ENCODE results near the gene TFE3.
"Not testable (repeated sequence)": the region's sequence is repeated elsewhere in the genome, so short reads cannot be mapped to it uniquely, and the experiment has no call there.

TFE3 gene

DNA sequence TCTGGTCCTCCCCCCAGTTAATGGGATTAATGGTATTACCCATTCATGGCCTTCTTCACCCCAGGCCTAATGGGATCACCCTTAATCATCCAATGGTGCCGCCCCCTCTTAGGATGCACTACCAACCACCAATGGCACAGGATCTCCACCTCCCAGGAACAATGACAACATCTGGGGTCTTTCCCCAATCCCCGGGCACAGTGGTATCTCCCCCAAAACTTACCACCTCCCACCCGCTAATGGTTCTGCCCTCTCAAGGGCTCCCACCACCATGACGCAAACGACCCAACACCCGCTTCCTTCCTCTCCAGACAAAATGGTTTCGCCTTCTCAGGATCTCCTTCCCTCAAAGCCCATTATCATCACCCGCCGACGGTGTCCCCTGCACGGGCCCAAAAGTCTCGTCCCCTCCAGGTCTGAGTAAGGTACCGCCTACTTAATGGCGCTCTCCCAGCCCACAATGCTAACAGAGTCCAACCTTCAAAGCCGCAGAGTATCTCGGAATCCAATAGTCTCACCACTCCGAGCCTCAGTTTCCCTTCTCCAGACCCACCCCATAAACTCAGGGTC lies 41.6 kb downstream of the TFE3 start:
- DNase-seq (ENCODE audit: low spot score): peak; percentile 19

DNA sequence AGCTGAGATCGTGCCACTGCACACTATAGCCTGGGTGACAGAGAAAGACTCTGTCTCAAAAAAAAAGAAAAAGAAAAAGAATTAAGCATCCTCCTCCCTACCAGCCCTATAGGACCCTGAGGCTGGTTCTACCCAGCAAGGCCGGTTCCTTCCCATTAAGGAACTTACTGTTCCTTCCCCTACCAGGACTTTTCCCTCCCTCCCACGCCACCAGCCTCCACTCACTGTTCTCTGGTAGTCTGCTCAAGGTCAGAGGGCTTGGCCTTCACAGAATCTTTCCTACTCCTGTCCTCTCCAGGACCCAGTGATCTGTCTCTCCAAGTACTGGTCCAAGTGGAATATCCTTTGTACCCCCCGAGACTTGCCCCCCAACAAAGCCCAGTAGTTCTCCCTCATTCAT lies 42.5 kb downstream of the TFE3 start:
- no peak for DNase-seq (ENCODE audit: low spot score)

DNA sequence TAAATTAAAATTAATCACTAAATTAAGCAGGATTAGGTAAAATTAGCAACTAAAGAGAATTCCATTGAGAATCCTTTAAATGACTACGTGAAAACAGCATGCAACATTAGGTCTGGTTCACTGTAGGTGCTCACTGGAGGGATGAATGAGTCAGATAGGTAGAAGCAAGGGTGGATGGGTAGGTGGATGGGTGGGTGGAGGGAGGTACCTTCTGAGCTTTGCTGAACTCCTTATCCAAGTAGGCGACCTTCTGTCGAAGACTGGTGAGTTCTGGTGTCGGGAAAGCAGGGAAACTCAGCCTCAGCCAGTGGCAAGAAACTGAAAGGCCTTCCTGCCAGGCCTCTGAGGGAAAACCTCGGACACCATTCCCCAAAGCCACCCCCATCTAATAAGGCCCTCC lies 44.1 kb downstream of the TFE3 start:
- DNase-seq (ENCODE audit: low spot score): no peak

DNA sequence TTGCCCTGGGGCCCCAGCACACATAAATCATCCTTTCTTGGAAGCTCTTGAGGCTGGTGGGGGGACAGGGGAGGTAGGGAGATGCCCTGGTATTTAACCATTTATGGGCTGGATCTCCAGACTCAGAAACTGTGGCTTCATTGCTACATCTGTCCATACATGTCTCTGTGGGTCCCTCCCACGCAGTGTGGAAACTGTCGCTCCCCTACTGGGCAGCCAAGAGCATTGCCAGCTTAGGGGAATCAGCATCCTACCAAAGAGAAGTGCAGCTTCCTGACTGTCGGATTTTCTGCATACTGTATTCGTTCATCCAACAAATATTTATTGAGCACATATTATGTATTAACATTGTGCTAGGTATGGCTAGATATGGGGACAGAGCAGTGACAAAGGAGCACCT lies 44.8 kb downstream of the TFE3 start:
- no peak for DNase-seq (ENCODE audit: low spot score)

DNA sequence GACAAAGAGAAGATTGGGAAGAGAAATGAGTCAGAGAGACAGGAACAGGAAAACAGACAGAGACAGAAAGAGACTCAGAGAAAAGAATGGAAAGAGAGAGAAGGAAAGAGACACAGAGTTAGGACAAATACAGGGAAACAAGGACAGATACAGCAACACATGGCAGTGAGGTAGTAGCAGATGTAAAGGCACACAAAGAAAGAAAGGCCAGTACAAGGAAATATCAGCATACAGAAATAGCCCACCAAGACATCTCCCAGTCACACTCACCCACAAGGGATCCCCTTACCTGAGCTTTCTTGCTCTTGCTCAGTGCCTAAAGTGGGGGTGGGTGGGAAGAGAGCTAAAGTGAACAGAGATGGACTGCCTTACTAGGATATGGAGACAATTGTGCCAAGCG lies 45.3 kb downstream of the TFE3 start:
- DNase-seq (ENCODE audit: low spot score): no peak

DNA sequence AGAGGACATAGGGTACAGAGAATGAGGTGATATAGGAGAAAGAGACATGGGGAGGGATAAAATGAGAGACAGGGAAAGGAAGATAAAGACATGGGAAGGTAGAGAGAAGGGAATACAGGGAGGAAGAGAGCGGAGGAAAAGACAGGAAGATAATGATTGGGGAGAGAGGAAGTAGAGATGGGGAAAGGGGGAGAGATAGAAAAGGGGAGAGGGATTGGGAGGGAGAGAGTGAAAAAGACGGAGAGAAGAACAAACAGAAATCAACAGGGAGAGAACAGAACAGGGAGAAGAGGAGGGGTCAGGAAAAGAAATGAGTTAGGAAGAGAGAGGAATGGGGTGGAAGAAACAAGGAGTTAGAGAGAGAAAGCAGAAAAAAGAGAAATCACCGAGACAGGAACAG lies 45.7 kb downstream of the TFE3 start:
- DNase-seq (ENCODE audit: low spot score): no peak

DNA sequence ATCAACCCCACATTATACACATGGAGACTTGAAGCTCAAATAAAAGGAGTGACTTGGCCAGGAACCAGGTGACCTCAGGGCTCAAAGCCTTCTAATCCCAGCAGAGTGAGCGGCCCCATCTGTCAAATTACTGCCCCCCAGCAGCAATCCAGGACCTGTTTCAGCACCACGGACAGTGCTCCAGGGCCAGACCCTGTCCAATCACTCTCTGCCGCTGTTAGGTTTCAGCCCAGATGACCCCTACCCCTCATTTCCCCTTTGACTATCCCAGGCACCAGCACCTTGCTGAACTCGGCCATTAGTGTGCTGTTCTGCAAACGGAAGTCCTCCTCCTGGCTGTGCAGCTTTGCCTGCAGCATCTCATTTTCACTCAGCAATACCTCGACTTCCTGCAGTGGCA lies 46.2 kb downstream of the TFE3 start:
- DNase-seq (ENCODE audit: low spot score): no peak

DNA sequence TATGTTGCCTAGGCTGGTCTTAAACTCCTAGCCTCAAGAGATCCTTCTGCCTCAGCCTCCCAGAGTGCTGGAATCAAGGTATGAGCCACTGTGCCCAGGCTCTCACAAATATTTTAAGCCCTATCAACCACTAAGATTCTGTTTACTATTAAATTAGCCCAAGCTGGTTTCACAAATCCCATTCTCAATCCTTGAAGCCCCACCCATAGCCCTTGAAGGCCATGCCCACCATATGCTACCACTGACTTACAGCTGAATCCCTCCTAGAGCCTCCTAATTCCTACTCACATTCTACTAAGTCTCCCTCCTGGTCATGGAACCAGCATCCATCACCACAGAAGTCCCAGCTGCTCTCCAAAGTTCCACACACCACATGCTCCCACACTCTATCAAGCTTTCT lies 50.8 kb downstream of the TFE3 start:
- no peak for DNase-seq (ENCODE audit: low spot score)

DNA sequence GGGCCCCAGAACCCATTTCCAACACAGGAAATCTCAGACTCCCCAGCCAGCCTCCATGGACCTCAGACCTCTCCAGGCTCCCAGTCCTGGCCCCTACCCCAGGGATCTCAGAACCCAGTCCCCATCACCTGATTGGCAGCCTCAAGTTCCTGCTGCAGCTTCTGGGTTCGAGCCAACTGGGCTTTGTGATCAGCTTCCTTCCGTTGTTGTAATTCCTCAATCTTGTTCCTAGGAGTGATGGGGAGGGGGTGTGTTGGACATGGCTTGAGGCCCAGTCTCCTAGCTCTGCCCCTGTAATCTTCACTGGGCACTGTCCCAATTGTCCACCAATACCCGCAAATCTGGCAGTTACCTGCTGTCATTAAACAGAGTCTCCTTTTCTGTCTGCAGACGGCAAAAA lies 53.7 kb downstream of the TFE3 start:
- DNase-seq (ENCODE audit: low spot score): no peak

DNA sequence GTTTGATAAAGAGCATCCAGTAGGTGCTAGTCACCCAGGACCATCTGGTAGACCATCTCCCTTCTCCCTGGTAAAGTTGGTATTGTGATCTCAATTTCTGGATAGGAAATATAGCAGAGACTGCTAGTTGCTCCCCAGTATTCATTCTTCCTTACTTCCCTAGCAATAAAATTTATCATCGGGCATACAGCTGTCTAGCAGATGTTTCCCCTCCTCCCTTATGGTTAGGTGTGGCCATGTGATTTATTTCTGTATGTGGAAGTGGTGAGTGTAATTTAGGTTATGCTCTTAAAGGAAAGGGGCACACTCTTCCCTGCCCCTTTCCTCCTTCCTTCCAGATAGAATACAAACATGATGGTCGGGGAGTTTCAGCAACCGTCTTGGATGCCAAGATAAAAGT lies 59.3 kb downstream of the TFE3 start:
- DNase-seq (ENCODE audit: low spot score): no peak

DNA sequence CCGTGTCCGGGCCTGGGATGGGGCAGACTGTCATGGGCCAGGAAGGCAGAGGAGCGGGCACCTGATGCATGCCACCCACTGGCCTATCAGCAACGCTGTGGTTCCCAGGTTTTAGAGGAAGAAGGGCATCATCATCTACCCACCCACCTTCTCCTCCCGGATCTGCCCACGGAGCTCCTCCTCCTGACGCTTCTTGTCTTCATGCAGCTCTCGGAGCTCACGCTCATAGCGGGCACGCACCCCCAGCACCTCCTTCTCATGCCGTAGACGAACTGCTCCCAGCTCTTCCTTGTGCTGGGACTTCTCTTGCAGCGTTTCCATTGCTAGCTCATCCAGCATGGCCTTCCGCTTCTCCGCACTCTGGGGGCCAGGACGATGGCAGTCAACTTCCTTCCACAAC lies 60.1 kb downstream of the TFE3 start:
- no peak for DNase-seq (ENCODE audit: low spot score)

DNA sequence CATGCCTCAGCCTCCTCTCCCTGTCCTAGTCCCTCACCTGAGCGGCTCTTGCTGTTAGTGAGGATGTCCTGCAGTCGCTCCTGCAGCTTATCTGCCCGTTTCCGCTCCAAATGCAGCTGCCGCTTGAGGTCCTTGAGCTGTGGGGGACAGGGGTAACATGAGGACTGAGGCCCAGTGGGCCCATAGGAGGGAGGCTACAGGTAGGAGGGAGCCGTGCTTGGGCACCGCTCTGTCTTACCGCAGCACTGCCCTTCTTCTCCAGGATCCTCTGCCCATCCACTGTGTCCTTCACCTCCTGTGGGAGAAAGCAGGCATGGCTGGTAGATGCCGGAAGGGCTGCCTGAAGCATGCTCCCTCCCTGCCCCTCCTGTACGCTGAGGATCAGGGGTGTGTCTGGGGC lies 62.0 kb downstream of the TFE3 start:
- DNase-seq (ENCODE audit: low spot score): no peak

DNA sequence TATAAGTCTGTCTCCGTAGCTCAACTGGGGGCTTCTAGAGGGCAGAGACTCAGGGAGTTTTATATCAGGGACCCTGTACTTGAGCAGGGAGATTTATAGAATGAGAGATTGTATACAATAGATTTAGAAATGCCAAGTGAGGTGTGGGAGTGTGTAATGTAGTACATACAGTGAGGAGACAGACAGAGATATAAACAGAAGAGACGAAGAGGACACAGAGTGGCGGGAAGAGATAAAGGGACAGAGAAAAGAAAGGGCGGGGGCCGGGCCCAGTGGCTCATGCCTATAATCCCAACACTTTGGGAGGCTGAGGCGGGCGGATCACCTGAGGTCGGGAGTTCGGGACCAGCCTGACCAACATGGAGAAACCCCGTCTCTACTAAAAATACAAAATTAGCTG lies 62.8 kb downstream of the TFE3 start:
- not testable (repeated sequence) for DNase-seq (ENCODE audit: low spot score)
